KMS-11 (cell line): ENCODE data around the gene GPN1.
"Not testable (repeated sequence)": the region's sequence is repeated elsewhere in the genome, so short reads cannot be mapped to it uniquely, and the experiment has no call there.

Experiments used
- H2AFZ ChIP-seq: fragments of 200-600 bp; sonication (generic); 2 replicates; pipeline ENCODE4 v1.6.1; 2016; ENCODE audit warnings: antibody characterized with exemption, mixed run types, low read depth
- H3K27ac ChIP-seq: fragments of 200-600 bp; sonication (generic); 2 replicates; pipeline ENCODE4 v1.6.1; 2016; ENCODE audit warnings: mild to moderate bottlenecking, mixed run types
- H3K27me3 ChIP-seq: fragments of 200-600 bp; sonication (generic); 2 replicates; pipeline ENCODE4 v1.6.1; 2017; ENCODE audit warnings: mild to moderate bottlenecking, low read depth, mixed run types, moderate library complexity; ENCODE audit not compliant: insufficient read depth
- H3K36me3 ChIP-seq: fragments of 200-600 bp; sonication (generic); 2 replicates; pipeline ENCODE4 v1.6.1; 2017; ENCODE audit warnings: mild to moderate bottlenecking, mixed run types; ENCODE audit not compliant: insufficient read depth
- H3K4me1 ChIP-seq: fragments of 200-600 bp; sonication (generic); 2 replicates; pipeline ENCODE4 v1.6.1; 2016; ENCODE audit warnings: mild to moderate bottlenecking, low read depth, mixed run types; ENCODE audit not compliant: poor library complexity, severe bottlenecking
- H3K4me2 ChIP-seq: fragments of 200-600 bp; sonication (generic); 2 replicates; pipeline ENCODE4 v1.7.0; 2016; ENCODE audit warnings: mild to moderate bottlenecking, mixed run types
- H3K4me3 ChIP-seq: fragments of 200-600 bp; sonication (generic); IDR thresholded peaks from 2 replicates; pipeline ENCODE4 v1.6.1; 2017; ENCODE audit warnings: low read depth, low read length, mixed read lengths; ENCODE audit not compliant: insufficient read depth
- H3K79me2 ChIP-seq: fragments of 200-600 bp; sonication (generic); 2 replicates; pipeline ENCODE4 v1.6.1; 2016; ENCODE audit warnings: low read depth, mixed run types; ENCODE audit not compliant: insufficient read depth
- H3K9ac ChIP-seq: fragments of 200-600 bp; sonication (generic); 2 replicates; pipeline ENCODE4 v1.6.1; 2016; ENCODE audit warnings: mild to moderate bottlenecking, mixed run types
- H4K20me1 ChIP-seq: fragments of 200-600 bp; sonication (generic); 2 replicates; pipeline ENCODE4 v1.6.1; 2016; ENCODE audit warnings: mild to moderate bottlenecking, mixed run types; ENCODE audit not compliant: insufficient read depth
- CTCF ChIP-seq: fragments of 200-600 bp; sonication (generic); conservative IDR thresholded peaks from 2 replicates; pipeline ENCODE4 v1.6.1; 2017; ENCODE audit warnings: low read depth, mild to moderate bottlenecking, antibody characterized with exemption, low read length, moderate library complexity, mixed read lengths

The GPN1 gene

DNA sequence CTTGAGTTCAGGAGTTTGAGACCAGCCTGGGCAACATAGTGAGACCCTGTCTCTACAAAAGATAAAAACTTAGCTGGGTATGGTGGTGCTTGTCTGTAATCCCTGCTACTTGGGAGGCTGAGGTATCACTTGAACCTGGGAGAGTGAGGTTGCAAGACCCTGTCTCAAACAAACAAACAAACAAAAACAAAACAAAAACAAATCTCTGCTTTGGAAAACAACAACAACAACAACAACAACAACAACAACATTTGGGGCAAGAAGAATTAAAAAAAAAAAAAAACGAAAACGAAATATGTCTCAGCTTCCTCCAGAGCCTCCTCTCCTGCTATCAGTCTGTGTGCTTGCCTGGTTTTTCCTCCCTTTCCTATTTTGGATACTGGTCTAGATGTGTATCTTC is 51.7 kb downstream of the GPN1 start:
- peaks cover 12% of the 10 kb centered on the region for H3K36me3 ChIP-seq
- H4K20me1 ChIP-seq, result no peaks in the 10 kb centered on the region
- no peak overlapping the region for H2AFZ ChIP-seq
- TF ChIP-seq CTCF, result no peak
- no peaks in the 10 kb centered on the region for H3K27me3 ChIP-seq
- H3K4me3 ChIP-seq, result no peak overlapping the region
- H3K9ac ChIP-seq, result no peak overlapping the region
- H3K4me2 ChIP-seq, result no peak overlapping the region
- H3K4me1 ChIP-seq, result peaks cover 4% of the 10 kb centered on the region
- H3K79me2 ChIP-seq, result no peaks in the 10 kb centered on the region
- no peak overlapping the region for H3K27ac ChIP-seq

DNA sequence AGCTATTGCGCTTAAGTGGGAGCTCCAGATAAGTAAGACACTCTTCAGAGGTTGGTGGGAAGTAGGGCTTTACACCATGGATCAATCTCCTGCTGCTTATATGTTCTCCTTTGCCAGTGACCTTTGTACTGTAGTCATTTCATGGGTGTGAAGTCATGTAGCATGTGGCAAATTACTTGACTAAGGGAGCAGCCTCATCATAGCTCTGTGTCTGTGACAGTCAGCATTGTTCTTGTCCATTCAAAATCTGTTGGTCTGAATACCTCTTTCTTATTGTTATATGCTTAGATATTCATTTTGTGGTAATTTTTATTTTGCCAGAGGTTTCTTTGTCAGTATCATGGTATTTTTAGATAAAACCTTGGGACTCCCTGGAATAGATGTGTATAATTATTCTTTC is 53.0 kb downstream of the GPN1 start:
- Histone ChIP-seq H3K4me1 (peaks cover 4% of the 10 kb centered on the region), H3K36me3 (peaks cover 12% of the 10 kb centered on the region), H2AFZ (no peak overlapping the region), H4K20me1 (no peaks in the 10 kb centered on the region), H3K27me3 (no peaks in the 10 kb centered on the region), H3K4me2 (no peak overlapping the region), H3K9ac (no peak overlapping the region), H3K4me3 (no peak overlapping the region), H3K27ac (no peak overlapping the region), H3K79me2 (no peaks in the 10 kb centered on the region)
- no peak for TF ChIP-seq CTCF

GRCh38 chr2:27682334-27682771 is 53.5 kb downstream of the GPN1 start:
- not testable (repeated sequence) for H3K79me2 ChIP-seq, H3K4me2 ChIP-seq, H4K20me1 ChIP-seq, H3K27ac ChIP-seq, H3K4me1 ChIP-seq, H2AFZ ChIP-seq, H3K4me3 ChIP-seq, H3K9ac ChIP-seq, H3K27me3 ChIP-seq, H3K36me3 ChIP-seq

DNA sequence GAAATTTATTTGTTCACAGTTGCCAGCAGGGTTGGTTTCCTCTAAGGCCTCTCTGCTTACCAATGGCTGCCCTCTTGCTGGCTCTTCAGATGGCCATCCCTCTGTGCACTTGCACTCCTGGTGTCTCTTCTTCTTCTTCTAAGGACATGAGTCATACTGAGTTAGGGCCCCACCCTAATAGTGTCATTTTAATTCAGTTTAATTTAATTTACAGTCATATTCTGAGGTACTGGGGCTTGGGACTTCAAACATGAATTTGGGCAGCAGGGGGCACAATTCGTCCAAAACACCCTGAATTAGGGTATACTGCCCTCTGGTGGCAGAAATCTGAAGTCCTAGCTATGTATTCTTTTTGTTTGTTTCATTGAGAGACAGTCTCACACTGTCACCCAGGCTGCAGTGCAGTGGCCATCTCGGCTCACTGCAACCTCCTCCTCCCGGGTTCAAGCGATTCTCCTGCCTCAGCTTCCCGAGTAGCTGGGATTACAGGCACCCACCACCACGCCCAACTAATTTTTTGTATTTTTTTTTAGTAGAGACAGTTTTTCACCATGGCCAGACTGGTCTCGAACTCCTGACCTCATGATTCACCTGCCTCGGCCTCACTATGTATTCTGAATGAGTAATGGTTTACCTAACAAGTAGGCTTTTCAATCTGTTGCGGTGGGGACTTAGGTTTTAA is 54.7 kb downstream of the GPN1 start:
- peak; percentile 95 for TF ChIP-seq CTCF
- Histone ChIP-seq H3K9ac (no peak overlapping the region), H4K20me1 (no peaks in the 10 kb centered on the region), H3K4me1 (peaks cover 4% of the 10 kb centered on the region), H3K79me2 (no peaks in the 10 kb centered on the region), H3K36me3 (no peaks in the 10 kb centered on the region; the same call in 1 of the 2 replicates), H3K27me3 (no peaks in the 10 kb centered on the region), H3K4me3 (no peak overlapping the region), H3K4me2 (no peak overlapping the region), H3K27ac (peak overlapping the region; percentile 16; the same call in 1 of the 2 replicates), H2AFZ (no peak overlapping the region)

DNA sequence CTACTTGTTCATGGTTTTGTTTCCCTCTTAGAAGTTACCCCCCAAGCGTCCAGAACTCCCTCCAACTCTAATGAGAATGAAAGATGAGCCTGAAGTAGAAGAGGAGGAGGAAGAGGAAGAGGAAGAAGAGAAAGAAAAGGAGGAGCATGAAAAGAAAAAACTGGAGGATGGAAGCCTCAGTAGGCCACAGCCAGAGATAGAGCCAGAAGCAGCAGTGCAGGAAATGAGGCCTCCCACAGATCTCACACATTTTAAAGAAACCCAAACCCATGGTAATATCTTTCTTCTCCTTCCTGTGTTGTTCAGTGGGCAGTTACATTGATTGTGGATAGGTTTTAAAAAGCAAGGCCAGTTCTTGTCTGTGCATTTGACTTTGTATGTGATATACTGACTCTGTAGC is 56.2 kb downstream of the GPN1 start:
- H3K79me2 ChIP-seq, H3K36me3 ChIP-seq, H4K20me1 ChIP-seq, H3K27ac ChIP-seq, H3K4me3 ChIP-seq, H3K4me2 ChIP-seq, H3K27me3 ChIP-seq, H2AFZ ChIP-seq, H3K4me1 ChIP-seq, H3K9ac ChIP-seq: not testable (repeated sequence)
